ENCODE data around the gene FRAT1. TPM values are rescaled to one million over a fixed set of nuclear protein-coding genes. Genes with fewer than 3 reads are reported as not detected.
A peak's percentile ranks its signal among the peaks of the same experiment; 100 is the strongest.

The FRAT1 gene
- total and polyA plus RNA-seq, 2 of the 8 experiments (the other 6 are each of a cell fraction or from before 2014, with no cell fraction given), result 1.9 to 5.2 TPM

DNA sequence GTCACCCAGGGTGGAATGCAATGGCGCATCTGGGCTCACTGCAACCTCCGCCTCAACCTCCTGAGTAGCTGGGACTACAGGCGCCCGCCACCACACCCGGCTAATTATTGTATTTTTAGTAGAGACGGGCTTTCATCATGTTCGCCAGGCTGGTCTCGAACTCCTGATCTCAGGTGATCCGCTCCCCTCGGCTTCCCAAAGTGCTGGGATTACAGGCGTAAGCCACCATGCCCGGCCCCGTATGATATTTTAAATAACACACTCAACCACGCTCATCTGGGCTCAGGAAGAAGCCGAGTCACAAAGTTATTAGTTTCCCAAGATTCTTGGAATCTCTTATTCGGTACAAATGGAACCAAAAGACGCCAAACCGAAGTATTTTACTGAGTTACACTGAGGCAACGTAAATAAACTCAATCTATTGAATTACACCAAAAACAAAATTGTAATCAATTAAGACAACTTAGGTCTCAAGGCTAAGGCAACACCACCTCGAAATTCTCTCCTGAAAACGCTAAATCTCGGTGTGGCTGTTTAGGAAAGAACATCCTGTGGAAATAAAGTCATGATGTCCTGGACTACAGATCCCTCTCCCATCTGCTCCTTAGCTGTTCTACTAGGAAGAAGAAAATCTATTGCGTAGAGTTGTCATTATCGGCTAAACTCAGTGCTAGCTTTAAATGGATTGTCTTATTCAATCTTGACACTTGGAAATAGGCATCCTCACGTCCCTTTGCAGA, 27.5 kb upstream of the FRAT1 start:
- Histone ChIP-seq H2AK5ac (ENCODE audit: low read depth, low read length) (no peak overlapping the region; the same call in 1 of the 2 replicates), H4K20me1 (replicated peaks in 1 of 2; ENCODE audit: control insufficient read depth in 1 of 2, insufficient read depth in 2 of 2, low read length in 2 of 2) (no peaks in the 10 kb centered on the region), H3K56ac (replicated peaks; ENCODE audit: insufficient read length, low read depth, low read length) (no peak overlapping the region), H3K23me2 (ENCODE audit: low read depth, low read length) (peaks cover 4% of the 10 kb centered on the region), H3K4me3 (ENCODE audit: extremely low read depth in 1 of 4, insufficient read depth in 2 of 4, low read depth in 3 of 4, low read length in 4 of 4) (peak overlapping the region; percentile 64 to 89 (median 84)), H3K27ac (ENCODE audit: low read depth, low read length) (peak overlapping the region; percentile 93), H3K9ac (replicated peaks in 1 of 4; ENCODE audit: extremely low read depth in 1 of 4, low read depth in 3 of 4, low read length in 3 of 4) (peak overlapping the region; percentile 70 to 90 (median 88)), H3K4ac (replicated peaks; ENCODE audit: insufficient read length, low read depth, low read length) (no peak overlapping the region), H3K79me1 (ENCODE audit: low read depth, low read length) (no peaks in the 10 kb centered on the region; the same call in 1 of the 2 replicates), H4K91ac (replicated peaks; ENCODE audit: insufficient read length, low read length) (no peak overlapping the region), H3K79me2 (ENCODE audit: control insufficient read depth in 1 of 2, insufficient read depth in 2 of 2, low read length in 2 of 2) (peaks cover 0 to 23% of the 10 kb centered on the region in 2 experiments; a peak in 2 of 4 replicates), H3K18ac (ENCODE audit: extremely low read depth, low read length) (peak overlapping the region; percentile 86; the same call in 1 of the 2 replicates), H2BK15ac (ENCODE audit: low read length) (0 out of 2 replicates have a peak overlapping the region, but pooled peaks have one; percentile 31), H3K27me3 (replicated peaks in 1 of 4; ENCODE audit: control insufficient read depth in 3 of 4, extremely low read depth in 1 of 4, insufficient read depth in 3 of 4, low read length in 3 of 4) (no peaks in the 10 kb centered on the region), H3K14ac (ENCODE audit: insufficient read length) (no peak overlapping the region), H2BK12ac (ENCODE audit: low read depth, low read length) (peak overlapping the region; percentile 11; the same call in 1 of the 2 replicates), H3K36me3 (ENCODE audit: control insufficient read depth in 2 of 4, insufficient read depth in 4 of 4, low read length in 3 of 4) (peaks cover 0 to 5% (median under 1%) of the 10 kb centered on the region in 4 experiments; a peak in 2 of 8 replicates), H3K23ac (ENCODE audit: insufficient read length) (no peak overlapping the region), H3K4me1 (replicated peaks in 1 of 4; ENCODE audit: control insufficient read depth in 3 of 4, insufficient read depth in 4 of 4, low read length in 3 of 4) (peaks cover 0 to 4% (median under 1%) of the 10 kb centered on the region in 4 experiments; a peak in 3 of 7 replicates), H3K9me3 (ENCODE audit: insufficient read depth in 2 of 2, low read depth in 1 of 2, low read length in 1 of 2) (no peaks in the 10 kb centered on the region), H2BK120ac (replicated peaks; ENCODE audit: low read depth, low read length) (no peak overlapping the region), H2BK5ac (ENCODE audit: low read depth, low read length) (peak overlapping the region; percentile 92; the same call in 1 of the 2 replicates), H4K5ac (ENCODE audit: insufficient read length, low read depth, low read length) (no peak overlapping the region), H4K8ac (ENCODE audit: extremely low read depth, insufficient read depth, low read length) (no peak overlapping the region), H2BK20ac (ENCODE audit: low read length) (no peak overlapping the region), H3K4me2 (ENCODE audit: insufficient read depth in 1 of 2, low read depth in 2 of 2, low read length in 2 of 2) (peak overlapping the region; percentile 48 to 82), H2AFZ (ENCODE audit: low read length) (peak overlapping the region; percentile 44; the same call in 1 of the 2 replicates)
- TF ChIP-seq JUN (IDR thresholded peaks at IDR 0.05; ENCODE audit: low read depth, low read length) (no peak), SIRT6 (IDR thresholded peaks at IDR 0.05; ENCODE audit: low read length) (no peak), CEBPB (IDR thresholded peaks at IDR 0.05; ENCODE audit: low read depth, low read length) (no peak)
- TF ChIP-seq, protein P1, sequence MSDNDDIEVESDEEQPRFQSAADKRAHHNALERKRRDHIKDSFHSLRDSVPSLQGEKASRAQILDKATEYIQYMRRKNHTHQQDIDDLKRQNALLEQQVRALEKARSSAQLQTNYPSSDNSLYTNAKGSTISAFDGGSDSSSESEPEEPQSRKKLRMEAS (IDR thresholded peaks at IDR 0.05), result no peak
- CTCF ChIA-PET (ENCODE audit: partially characterized antibody), result interaction anchor here (1.1 to 3.6 kb wide), 7 partner anchors 9 to 65 kb away, joined by 3 to 17 read pairs (median 3); no protein-coding TSS in a partner anchor
- DNase-seq (ENCODE audit: low read depth in 1 of 2, low spot score in 2 of 2) (no peak), FAIRE-seq (no peak)
- POLR2A ChIA-PET (ENCODE audit: partially characterized antibody), result interaction anchor here (0.5 to 3.4 kb wide), 11 partner anchors 13 to 136 kb away, joined by 3 to 32 read pairs (median 4); partner anchors contain the start of genes FRAT1, FRAT2 and RRP12
- 72% methylated on average over 25 of the region's 25 CpGs; no CpG with 5 or more reads in 1 of the 2 experiments for WGBS, 2 experiments (ENCODE audit: extremely low coverage in 1 of 2, insufficient coverage in 1 of 2, insufficient read length in 1 of 2, insufficient replicate concordance in 2 of 2, low coverage in 1 of 2, low lambda C conversion rate in 2 of 2, missing lambda C conversion rate in 1 of 2)

All from H1 (cell line).